Kidney epithelial cell (primary cell): ENCODE measurements around the gene TINAG. TPM values are rescaled to one million over a fixed set of nuclear protein-coding genes. Genes with fewer than 3 reads are reported as not detected.

Experiments
- DNase-seq: peaks from one replicate; pipeline ENCODE4 v3.0.0-alpha.2; 2010; ENCODE audit warnings: low read depth
- H3K27me3 ChIP-seq: 2 replicates; pipeline ENCODE4 v1.6.0; 2011; ENCODE audit warnings: low read length; ENCODE audit not compliant: control insufficient read depth, insufficient read depth
- H3K36me3 ChIP-seq: 2 replicates; pipeline ENCODE4 v1.5.1; 2011; ENCODE audit warnings: low read length; ENCODE audit not compliant: control insufficient read depth, insufficient read depth
- H3K4me3 ChIP-seq: 2 replicates; pipeline ENCODE4 v1.5.1; 2011; ENCODE audit warnings: low read depth, mild to moderate bottlenecking, control low read depth, low read length
- CTCF ChIP-seq: IDR thresholded peaks from 2 replicates; pipeline ENCODE4 v1.5.1; 2011; ENCODE audit warnings: mild to moderate bottlenecking, moderate library complexity, low read length, control low read depth, inconsistent platforms; ENCODE audit not compliant: insufficient read depth, poor library complexity, severe bottlenecking
- total RNA-seq: library from RNA; depleted of rRNA; stranded (reverse); fragments of >200 nt; gene quantifications from 2 replicates; pipeline ENCODE4 v1.2.3, GENCODE V29; 2015

The TINAG gene
- total RNA-seq, 1 donor from 2014 or later, result 1.3 TPM

- no peak for DNase-seq
- H3K4me3 ChIP-seq, result no peak overlapping the region
- H3K27me3 ChIP-seq, result no peaks in the 10 kb centered on the region
- no peak for TF ChIP-seq CTCF
- no peaks in the 10 kb centered on the region for H3K36me3 ChIP-seq
Measured at GRCh38 chr6:54266400-54266923, 41.8 kb upstream of the TINAG start.

- DNase-seq, result no peak
- Histone ChIP-seq H3K4me3 (no peak overlapping the region), H3K36me3 (no peaks in the 10 kb centered on the region), H3K27me3 (no peaks in the 10 kb centered on the region)
- TF ChIP-seq CTCF, result peak; percentile 54
Measured at GRCh38 chr6:54267798-54268197, 40.4 kb upstream of the TINAG start.

GRCh38 chr6:54273214-54273820, 34.9 kb upstream of the TINAG start:
- Histone ChIP-seq H3K36me3 (no peaks in the 10 kb centered on the region), H3K27me3 (no peaks in the 10 kb centered on the region), H3K4me3 (no peak overlapping the region)
- TF ChIP-seq CTCF, result no peak
- DNase-seq, result no peak

- Histone ChIP-seq H3K36me3 (no peaks in the 10 kb centered on the region), H3K27me3 (no peaks in the 10 kb centered on the region), H3K4me3 (no peak overlapping the region)
- TF ChIP-seq CTCF, result no peak
- DNase-seq, result no peak
Measured at GRCh38 chr6:54274383-54274782, 33.9 kb upstream of the TINAG start.

- DNase-seq, result no peak
- no peak for TF ChIP-seq CTCF
Measured at GRCh38 chr6:54282186-54282585, 26.1 kb upstream of the TINAG start.

More at GRCh38 chr6:54282186-54282585, 26.1 kb upstream of the TINAG start:
- no peaks in the 10 kb centered on the region for H3K36me3 ChIP-seq
- no peak overlapping the region for H3K4me3 ChIP-seq
- H3K27me3 ChIP-seq, result no peaks in the 10 kb centered on the region
